DMS153 treated with DMSO at 0.1 percent for 48 hours (cell line): ENCODE measurements around the gene MCOLN1.

Experiments
- DNase-seq: peaks from one replicate; lab custom pipeline; 2025; ENCODE audit not compliant: unreplicated experiment; lab: John Stamatoyannopoulos, UW

Gene MCOLN1

DNA sequence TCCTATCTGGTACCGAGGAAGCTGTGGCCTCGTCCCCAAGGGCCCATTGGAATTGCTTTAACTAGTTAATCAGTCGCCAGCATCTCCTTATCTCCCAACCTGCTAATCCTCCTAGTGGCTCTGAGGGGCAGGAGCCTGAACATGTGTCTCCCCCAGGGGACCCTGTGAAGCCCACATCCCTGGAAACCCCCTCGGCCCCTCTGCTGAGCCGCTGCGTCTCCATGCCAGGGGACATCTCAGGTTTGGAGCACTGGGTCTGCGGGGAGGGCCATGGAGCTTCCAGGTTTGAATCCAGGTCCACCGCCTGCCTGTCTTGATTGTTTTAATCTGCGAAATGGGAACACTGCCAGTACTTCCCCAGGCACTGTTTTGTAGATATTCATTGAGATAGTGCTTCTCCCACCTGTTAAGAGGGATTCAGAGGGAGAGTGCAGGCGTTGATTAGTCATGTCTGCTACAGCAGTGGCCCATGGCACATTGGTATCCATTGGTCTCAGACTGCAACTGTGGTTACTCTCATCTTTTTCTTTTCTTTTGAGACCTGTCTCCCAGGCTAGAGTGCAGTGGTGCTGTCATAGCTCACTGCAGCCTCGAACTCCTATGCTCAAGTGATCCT lies 19.5 kb downstream of the MCOLN1 start:
- no peak for DNase-seq

DNA sequence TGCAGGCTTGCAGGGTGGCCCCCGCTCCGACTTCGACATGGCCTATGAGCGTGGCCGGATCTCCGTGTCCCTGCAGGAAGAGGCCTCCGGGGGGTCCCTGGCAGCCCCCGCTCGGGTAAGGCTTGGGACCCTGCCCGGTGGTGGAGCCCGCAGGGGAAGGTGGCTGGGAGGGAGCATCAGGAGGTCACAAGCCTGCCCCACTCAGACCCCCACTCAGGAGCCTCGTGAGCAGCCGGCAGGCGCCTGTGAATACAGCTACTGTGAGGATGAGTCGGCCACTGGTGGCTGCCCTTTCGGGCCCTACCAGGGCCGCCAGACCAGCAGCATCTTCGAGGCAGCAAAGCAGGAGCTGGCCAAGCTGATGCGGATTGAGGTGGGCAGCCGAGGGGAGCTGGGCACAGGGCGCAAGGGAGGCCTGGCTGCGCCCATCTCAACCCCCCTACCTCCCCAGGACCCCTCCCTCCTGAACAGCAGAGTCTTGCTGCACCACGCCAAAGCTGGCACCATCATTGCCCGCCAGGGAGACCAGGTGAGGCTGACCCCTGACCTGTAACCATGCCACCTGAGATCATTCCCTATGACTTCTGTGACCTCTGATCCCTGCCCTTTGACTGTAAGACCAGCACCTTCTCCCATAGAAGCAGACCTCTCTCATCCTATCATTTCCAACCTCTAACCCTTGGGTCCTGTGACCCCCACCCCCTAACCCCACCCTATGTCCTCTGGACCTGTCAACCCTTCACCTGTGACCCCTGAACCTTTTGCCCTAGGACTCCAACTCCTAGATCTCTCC lies 20.3 kb downstream of the MCOLN1 start:
- no peak for DNase-seq

DNA sequence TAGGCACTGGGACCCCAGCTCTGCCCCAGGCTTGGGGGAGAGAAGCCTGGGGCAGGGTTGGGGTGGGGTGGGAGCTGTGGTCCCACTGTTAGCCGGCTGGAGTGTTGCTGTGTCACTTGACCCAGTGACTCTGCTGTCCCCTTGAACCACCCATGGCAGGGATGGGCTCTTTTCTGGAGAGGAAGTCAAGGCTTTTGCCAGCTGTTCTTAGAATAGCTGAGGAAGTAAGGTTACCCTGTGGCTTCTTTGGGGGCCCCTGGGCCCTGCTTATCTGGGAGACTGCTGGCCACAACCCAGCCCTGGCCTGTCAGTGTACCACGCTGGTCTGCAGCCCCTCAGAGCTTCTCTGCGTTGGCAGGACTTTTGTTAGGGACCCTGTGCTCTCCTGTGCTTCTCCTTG lies 22.2 kb downstream of the MCOLN1 start:
- DNase-seq: no peak

DNA sequence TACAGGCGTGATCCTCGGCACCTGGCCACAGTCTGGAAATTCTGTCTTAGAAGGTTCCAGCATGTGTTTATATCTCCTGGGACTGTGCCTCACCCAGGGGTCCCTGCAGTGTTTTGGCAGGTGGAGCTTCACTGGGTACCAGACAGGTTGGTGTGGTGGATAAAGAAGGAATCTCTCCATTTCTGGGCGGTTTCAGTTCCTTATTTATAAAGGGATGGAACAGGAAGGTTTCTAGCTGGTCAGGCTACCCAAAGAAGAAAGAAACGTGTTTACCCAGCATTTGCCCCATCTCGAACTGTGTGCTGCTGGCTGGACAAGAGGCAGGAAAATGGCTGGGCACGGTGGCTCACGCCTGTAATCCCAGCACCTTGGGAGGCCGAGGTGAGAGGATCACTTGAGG lies 22.9 kb downstream of the MCOLN1 start:
- DNase-seq: no peak

DNA sequence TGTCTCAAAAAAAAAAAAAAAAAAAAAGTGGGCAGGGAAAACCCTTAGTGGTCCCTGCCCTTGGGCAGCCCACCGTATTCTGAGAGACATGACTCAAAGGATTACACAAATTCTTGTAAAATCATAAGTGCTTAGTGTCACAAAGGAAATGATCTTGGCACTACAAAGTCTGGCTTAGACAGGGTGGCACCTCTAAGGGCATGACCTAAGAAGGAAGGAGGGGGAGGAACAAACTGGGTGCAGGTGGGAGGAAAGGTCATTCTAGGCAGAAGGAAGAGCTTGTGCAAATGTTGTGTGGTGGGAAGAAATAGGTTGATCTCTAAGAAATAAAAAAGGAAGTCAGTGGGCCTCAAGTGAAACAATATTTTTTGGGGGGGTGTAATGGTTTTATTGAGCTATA lies 23.5 kb downstream of the MCOLN1 start:
- no peak for DNase-seq

DNA sequence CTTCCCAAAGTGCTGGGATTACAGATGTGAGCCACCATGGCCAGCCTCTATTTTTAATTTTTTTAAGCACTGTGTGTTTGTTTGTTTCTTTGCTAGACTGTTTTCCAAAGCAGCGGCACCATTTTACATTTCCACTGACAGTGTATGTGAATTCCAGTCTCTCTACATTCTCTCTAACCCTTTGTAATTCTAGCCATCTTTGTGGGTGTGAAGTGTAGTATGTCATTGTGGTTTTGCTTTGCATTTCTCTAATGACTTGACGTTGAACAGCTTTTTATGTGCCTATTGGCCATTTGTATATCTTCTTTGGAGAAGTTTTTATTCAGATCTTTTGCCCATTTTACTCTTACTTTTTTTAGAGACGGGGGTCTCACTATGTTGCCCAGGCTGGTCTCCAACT lies 24.7 kb downstream of the MCOLN1 start:
- DNase-seq: no peak

DNA sequence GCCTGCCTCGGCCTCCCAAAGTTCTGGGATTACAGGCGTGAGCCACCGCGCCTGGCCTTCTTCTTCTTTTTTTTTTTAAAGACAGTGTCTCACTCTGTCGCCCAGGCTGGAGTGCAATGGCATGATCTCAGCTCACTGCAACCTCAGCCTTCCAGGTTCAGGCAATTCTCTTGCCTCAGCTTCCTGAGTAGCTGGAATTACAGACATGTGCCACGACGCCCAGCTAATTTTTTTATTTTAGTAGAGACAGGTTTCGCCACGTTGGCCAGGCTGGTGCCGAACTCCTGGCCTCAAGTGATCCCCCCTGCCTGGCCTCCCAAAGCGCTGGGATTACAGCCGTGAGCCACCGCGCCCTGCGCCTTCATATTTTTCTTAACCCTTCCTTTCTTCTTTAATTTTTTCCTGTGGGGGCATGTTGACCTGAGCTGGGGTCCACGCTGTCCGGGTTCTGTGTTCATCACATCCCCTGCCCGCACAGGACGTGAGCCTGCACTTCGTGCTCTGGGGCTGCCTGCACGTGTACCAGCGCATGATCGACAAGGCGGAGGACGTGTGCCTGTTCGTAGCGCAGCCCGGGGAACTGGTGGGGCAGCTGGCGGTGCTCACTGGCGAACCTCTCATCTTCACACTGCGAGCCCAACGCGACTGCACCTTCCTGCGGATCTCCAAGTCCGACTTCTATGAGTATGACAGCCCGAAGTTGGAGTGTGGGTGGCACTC lies 27.2 kb downstream of the MCOLN1 start:
- no peak for DNase-seq

DNA sequence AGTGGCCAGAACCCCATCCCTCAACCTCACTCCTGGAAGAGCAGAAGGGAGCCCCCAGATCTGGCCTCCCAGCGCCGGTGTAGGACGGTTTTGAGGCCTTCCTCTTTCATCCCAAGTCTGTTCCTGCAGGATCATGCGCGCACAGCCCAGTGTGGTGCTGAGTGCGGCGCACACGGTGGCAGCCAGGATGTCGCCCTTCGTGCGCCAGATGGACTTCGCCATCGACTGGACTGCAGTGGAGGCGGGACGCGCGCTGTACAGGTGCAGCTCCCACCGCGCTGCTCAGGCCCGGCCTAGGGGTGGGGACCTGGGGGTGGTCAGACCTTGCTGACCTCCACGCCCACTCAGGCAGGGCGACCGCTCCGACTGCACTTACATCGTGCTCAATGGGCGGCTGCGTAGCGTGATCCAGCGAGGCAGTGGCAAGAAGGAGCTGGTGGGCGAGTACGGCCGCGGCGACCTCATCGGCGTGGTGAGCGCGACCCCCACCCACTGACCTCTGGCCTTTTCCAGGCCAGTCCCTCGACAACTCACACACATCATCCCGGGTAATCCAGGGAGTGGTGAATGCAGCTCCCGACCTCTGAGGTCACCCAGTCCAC lies 27.8 kb downstream of the MCOLN1 start:
- DNase-seq: no peak

DNA sequence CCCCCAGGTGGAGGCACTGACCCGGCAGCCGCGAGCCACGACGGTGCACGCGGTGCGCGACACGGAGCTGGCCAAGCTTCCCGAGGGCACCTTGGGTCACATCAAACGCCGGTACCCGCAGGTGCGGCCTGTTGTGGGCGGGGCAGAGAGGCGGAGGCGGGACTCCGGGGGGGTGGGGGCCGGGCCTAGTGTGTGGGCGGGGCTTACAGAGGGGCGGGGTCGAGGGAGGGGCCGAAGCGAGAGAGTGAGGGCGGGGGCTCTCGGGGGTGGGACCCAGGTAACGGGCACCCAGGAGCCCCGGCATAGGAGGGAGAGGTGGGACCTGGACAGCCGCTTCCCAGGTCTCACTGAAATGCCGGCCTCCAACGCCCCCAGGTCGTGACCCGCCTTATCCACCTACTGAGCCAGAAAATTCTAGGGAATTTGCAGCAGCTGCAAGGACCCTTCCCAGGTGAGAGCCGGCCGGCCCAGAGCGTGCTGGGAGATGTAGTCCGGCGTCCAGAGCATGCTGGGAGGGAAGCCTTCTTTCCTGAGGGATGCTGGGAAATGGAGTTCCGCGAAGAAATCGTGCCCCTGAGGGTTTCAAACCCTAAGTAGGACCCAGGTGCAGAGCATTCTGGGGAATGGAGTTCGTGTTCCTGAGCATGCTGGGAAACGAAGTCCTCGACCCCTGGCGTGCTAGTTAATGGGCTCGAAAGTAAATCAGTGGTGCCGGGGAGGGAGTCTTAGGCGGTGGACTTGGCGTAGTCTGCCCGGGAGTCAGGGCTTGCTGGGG lies 28.8 kb downstream of the MCOLN1 start:
- no peak for DNase-seq

DNA sequence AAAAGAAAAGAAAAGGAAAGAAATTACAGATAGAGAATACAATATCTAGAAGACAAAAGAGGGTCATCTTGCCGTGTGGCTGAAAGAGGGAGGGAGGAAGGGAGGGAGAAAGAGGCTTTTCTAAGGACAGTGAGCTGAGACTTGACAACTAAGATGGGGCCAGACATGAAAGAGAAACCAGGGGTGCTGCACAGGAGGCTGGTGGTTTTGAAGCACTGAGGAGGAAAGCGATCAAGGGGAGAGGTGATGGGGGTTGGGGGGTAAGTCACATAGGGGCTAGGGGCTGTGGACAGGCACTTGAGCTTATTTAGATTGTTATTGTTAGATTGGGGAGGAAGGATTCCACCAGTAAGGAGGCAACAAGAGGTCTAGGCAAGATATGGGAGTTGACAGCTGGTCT lies 30.4 kb downstream of the MCOLN1 start:
- DNase-seq: no peak

DNA sequence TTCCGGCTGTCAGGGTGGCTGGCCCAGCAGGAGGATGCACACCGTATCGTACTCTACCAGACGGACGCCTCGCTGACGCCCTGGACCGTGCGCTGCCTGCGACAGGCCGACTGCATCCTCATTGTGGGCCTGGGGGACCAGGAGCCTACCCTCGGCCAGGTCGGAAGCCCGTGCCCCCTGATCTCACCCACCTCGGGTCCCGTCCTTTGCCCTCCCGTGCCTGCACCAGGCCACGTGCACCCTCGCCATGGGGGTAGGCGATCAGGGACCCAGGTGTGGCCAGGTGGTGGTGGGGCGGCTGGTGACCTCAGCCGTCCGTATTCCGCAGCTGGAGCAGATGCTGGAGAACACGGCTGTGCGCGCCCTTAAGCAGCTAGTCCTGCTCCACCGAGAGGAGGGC lies 32.1 kb downstream of the MCOLN1 start:
- DNase-seq: no peak

DNA sequence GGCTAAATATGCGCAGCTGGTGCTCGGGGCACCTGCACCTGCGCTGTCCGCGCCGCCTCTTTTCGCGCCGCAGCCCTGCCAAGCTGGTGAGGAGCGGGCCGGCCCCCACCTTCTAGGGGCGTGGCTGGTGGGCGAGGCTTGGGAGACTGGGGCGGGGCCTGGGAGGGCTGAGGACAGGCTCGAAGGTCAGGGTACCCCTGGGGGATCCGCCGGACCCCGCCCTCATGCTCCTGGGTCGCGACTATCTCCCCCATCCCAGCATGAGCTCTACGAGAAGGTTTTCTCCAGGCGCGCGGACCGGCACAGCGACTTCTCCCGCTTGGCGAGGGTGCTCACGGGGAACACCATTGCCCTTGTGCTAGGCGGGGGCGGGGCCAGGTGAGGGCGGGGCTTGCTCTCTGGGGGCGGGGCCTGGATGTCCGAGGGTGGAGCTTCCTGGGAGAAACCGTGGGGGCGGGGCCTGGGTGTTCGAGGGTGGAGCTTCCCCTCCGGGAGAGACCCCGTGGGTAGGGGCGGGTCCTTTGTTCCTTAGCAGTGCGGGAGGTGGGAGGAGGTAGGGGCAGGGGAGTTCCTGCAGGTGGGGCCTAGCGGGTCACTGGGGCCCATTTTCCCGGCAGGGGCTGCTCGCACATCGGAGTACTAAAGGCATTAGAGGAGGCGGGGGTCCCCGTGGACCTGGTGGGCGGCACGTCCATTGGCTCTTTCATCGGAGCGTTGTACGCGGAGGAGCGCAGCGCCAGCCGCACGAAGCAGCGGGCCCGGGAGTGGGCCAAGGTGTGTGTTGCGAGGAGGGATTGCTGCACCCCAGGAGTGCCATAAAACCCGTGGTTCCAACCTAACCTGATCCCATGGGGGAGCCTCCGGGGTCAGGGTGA lies 32.8 kb downstream of the MCOLN1 start:
- no peak for DNase-seq

DNA sequence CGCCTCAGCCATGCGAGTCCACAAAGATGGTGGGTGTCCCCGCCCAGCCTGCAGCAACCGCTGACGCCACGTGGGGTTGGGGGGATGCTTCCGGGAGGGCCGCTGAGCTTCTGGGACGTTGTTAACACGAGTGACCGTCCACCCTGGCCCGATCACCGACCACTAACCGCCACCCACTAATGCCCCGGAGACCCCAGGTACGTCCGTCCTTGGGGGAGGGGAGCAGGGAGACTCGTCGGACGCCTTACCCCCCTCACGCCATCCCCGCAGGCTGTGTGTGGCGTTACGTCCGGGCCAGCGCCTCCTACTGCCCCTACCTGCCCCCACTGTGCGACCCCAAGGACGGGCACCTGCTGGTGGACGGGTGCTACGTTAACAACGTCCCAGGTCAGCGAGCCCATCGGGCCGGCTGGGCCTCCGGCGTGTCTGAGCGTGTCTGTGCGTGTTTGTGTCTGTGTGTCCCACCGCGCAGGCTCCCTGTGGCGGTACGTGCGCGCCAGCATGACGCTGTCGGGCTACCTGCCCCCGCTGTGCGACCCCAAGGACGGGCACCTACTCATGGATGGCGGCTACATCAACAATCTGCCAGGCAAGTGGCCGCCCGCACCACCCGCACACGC lies 34.4 kb downstream of the MCOLN1 start:
- no peak for DNase-seq

DNA sequence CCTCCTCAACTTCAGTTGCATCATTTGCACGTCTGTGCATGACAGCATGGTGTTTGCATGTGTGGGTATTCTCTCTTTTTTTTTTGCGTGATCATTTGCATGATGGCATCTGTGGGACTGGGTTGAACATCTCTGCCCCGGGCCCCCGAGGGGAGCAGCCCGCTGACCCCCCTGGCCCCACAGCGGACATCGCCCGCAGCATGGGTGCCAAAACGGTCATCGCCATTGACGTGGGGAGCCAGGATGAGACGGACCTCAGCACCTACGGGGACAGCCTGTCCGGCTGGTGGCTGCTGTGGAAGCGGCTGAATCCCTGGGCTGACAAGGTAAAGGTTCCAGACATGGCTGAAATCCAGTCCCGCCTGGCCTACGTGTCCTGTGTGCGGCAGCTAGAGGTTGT lies 36.2 kb downstream of the MCOLN1 start:
- DNase-seq: no peak

DNA sequence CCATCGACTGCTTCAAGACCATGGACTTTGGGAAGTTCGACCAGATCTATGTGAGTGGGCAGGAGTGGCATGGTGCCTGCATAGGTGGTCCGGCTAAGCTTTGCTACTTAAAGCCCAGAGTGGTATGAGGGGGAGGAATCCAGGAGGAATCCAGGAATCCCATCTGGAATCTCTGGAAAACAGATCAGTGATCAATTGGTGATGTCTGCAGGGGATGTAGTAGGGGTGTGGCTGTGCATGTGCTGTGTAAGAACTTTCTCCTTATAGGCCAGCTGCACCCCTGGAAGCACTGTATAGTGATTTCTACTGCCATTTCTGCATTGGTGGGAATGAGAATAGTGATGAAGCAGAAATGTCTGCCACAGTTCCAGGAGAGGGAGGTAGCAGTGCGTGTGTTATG lies 36.7 kb downstream of the MCOLN1 start:
- no peak for DNase-seq

DNA sequence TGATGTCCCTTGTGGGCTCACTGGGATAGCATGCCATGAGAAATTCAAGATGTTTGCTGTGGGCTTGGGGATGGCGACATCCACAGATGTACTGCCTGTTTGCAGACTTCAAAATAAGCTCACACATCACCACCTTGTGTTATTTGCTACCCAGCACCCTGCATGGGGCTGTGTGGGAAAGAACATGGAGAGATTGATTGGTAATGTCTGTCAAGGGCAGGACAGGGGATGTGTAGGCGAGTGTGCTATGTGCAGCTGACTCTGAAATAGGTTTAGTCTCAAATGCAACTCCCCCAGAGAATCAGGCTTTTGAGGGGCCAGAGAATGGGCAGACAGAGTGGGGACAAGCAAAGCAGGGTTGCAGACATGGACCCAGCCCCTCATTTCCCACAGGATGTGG lies 37.8 kb downstream of the MCOLN1 start:
- no peak for DNase-seq

DNA sequence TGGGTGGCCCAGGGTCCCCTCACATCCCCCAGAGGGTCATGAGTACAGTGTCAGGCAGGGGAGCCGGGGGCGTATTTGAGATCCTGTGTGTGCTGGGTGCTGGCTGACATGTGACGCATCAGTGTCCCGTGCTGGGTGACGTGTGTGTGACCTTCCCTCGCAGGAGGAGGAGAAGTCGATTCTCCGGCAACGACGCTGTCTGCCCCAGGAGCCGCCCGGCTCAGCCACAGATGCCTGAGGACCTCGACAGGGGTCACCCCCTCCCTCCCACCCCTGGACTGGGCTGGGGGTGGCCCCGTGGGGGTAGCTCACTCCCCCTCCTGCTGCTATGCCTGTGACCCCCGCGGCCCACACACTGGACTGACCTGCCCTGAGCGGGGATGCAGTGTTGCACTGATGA lies 38.9 kb downstream of the MCOLN1 start:
- no peak for DNase-seq

DNA sequence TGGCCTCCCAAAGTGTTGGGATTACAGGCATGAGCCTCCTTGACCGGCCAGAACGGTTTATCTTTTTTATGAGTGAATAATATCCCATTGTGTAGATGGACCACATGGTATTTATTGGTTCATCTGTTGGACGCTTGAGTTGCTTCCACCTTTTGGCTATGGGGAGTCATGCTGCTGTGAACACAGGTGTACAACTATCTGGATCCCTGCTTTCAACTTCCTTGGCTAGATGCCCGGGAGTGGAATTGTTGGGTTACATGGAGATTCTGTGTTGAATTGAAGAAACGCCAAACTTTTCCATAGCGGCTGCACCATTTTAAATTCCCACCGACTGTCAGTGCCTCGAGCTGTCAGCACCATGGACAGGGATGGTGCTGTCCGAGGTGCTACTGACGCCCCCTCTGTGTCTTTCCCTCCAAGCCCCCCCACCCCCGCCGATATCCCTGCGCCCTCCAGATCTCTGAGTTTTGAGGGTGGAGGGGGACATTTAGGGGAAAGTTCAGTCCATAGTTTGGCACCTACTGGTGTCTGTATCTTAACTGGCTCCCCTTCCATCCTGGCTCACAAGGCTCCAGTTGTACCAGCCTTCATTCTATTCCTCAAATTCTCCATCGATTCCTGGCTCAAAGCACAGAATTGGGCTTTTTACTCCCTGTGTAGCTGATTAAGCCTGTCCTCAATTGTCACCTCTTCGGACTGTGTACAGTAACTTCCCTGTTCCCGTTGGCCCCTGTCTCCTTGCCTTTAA lies 40.4 kb downstream of the MCOLN1 start:
- no peak for DNase-seq

DNA sequence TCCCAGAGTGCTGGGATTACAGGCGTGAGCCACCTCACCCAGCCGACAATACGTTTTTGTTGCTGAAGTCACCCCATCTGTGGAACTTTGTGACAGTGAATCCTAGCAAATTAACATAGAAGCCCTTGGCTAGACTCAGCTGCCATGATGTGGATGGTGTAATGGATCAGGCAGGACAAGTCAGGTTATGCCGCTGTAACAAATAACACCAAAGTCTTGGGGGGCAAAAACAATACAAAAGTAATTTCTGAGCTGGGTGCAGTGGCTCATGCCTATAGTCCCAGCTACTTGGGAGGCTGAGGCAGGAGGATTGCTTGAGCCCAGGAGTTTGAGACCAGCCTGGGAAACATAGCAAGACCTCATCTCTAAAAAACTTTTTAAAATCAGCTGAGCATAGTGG lies 42.4 kb downstream of the MCOLN1 start:
- no peak for DNase-seq
